GM10248 (cell line): ENCODE results near the gene SOHLH1.

Experiments used
- CTCF ChIA-PET: fragments of 300-600 bp; sonication (Branson Sonifier 250); formaldehyde crosslinking; extraction: SDS; loops from one replicate; lab custom pipeline; 2021; ENCODE audit warnings: antibody characterized with exemption; lab: Yijun Ruan, JAX
- POLR2A ChIA-PET: fragments of 350-650 bp; sonication (Branson Sonifier 250); formaldehyde crosslinking; extraction: SDS; loops from one replicate; lab custom pipeline; 2020; ENCODE audit warnings: antibody characterized with exemption; lab: Yijun Ruan, JAX
- DNase-seq: peaks from one replicate; pipeline ENCODE4 v3.0.0; 2012; ENCODE audit errors: extremely low spot score
- TF ChIP-seq, protein P1 (sequence below): IDR thresholded peaks from 2 replicates; pipeline ENCODE4 v1.5.1; 2012; ENCODE audit warnings: mild to moderate bottlenecking, low read depth; ENCODE audit errors: extremely low read depth, missing control alignments, control extremely low read depth

The SOHLH1 gene

DNA sequence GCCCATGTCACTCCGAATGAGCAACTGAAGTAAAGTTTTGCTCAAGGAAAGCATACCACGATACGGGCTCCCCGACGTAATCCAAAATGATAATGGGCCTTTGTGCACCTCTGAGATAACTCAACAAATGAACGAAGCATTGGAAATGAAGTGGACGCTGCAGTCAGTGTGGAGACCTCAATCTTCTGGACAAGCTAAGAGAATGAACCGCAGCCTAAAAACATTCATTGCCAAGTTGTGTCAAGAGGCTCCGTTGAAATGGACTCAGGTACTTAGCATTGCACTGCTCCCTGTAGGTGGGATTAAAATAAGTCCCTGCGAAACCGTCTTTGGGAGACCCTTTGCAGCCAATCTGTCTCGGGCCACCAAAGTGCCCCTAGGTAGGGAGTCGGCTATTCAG, 40.0 kb downstream of the SOHLH1 start:
- ChIA-PET POLR2A (no interaction called here), CTCF (no interaction called here)
- TF ChIP-seq, protein P1, sequence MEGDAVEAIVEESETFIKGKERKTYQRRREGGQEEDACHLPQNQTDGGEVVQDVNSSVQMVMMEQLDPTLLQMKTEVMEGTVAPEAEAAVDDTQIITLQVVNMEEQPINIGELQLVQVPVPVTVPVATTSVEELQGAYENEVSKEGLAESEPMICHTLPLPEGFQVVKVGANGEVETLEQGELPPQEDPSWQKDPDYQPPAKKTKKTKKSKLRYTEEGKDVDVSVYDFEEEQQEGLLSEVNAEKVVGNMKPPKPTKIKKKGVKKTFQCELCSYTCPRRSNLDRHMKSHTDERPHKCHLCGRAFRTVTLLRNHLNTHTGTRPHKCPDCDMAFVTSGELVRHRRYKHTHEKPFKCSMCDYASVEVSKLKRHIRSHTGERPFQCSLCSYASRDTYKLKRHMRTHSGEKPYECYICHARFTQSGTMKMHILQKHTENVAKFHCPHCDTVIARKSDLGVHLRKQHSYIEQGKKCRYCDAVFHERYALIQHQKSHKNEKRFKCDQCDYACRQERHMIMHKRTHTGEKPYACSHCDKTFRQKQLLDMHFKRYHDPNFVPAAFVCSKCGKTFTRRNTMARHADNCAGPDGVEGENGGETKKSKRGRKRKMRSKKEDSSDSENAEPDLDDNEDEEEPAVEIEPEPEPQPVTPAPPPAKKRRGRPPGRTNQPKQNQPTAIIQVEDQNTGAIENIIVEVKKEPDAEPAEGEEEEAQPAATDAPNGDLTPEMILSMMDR, result no peak
- DNase-seq, result no peak

DNA sequence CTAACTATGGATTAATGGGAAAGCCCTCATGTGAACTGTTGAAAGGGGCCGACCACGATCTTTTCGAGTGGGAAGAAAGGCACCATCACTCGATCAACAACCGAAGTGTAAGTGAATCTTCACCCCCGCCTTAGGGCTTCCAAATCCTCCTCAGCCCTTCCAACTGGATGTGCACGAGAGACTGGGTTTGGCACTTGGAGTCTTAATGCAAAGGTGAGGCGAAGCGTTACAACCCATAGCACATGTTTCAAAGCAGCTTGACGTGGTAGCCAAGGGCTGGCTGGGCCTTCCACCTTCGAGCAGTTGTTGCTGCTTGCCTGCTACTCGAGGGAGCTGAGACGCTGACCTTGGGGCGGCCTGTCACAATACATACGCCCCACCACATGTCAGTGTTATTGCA, 41.9 kb downstream of the SOHLH1 start:
- DNase-seq, result no peak
- POLR2A ChIA-PET, result no interaction called here
- TF ChIP-seq, protein P1, result no peak
- CTCF ChIA-PET, result no interaction called here

DNA sequence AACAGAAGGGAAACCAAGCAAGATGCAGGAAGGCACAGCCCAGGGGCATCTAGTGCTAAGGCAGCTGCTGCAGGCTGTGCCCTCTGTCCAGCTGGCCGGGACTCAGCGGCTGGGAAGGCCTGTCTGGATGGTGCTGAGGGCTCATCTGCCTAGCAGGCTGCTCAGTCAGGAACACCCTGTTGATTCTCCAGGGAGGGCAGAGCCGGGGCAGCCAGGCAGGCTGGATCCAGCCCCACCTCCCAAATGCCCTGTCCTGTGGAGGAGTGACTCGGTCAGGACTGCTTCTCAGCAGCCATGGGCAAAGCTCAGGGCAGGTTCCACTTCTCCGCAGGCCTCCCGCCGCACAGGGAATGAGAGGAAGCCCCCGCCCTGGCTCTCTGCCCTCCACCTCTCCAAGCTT, 44.0 kb downstream of the SOHLH1 start:
- ChIA-PET POLR2A (no interaction called here), CTCF (no interaction called here)
- TF ChIP-seq, protein P1, result no peak
- peak; percentile 11 for DNase-seq

DNA sequence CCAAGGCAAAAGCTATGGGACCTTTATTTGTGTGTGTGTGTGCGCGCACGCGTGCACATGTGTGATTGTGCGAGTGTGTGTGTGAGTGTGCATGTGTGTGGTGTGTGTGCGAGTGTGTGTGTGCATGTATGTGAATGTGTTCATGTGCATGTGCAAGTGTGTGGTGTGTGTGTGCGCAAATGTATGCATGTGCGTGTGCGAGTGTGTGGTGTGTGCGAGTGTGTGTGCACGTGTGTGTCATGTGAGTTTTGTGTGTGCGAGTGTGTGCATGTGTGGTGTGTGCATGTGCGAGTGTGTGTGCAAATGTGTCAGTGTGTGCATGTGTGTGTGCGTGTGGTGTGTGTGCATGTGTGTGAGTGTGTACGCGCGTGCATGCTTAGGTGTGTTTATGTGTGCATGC, 48.9 kb downstream of the SOHLH1 start:
- ChIA-PET POLR2A (no interaction called here), CTCF (no interaction called here)
- TF ChIP-seq, protein P1, result no peak
- DNase-seq, result no peak

DNA sequence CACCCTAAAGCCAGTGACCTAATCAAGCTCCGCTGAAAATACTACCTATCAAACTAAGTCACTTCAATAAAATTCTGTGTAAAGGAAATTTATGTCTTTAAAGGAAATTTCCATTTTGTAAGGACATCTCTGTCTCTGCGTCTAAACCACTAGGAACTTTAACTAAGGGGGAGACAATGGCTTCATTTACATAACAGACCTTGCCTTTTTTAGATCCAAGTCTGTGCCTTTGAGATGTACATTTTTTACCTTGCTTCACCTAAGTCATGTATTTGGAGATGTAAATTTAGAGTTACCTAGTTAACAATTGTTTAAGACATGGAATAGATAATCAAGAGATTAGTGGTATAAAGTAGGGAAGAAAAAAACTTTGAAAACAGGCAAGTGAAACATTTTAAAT, 49.8 kb downstream of the SOHLH1 start:
- POLR2A ChIA-PET, result no interaction called here
- TF ChIP-seq, protein P1, result no peak
- no peak for DNase-seq
- CTCF ChIA-PET, result no interaction called here

DNA sequence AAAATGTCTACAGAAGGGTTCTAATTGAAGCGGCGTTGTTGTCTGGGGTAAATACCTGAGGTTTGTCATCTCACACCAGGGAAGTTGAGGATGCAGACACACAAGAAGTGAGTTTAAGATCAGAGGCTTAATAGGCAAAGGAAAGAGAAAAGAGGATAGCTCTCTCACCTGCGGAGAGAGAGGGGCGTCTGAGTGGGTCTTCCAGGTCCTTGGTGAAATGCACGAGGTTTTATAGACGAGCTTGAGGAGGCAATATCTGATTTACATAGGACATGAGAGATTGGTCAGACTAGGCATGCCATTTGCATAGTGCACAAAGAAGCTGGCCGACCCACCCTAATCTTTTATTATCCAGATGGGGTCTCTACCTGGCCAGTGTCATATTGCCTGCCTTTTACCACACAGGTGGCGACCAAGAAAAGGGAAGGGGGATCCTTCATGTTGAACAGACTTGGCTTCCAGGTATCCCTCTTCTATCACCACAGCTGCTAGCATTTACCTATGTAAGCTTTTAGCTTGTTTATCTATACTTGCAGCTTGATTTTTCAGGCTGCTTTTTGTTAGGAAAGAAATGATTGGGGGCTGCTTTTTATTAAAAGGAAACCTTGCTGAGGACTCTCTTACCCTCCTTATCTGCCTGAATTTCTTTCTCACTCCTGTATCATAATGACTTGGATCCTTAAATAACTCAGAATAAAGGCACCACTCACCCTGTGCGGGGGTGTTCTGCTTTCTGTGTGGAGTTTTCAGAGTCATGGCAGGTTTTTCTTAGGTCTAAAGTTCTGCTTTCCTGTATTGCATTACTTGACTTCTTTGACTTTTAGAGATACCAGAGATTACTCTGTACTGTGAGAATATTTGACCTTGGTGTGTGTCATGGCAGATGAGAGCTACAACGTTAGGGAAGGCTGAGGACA, 50.5 kb downstream of the SOHLH1 start:
- TF ChIP-seq, protein P1, result no peak
- DNase-seq, result no peak
- CTCF ChIA-PET, result no interaction called here
- POLR2A ChIA-PET, result no interaction called here
